ENCODE results near the gene ALMS1. TPM values are rescaled to one million over a fixed set of nuclear protein-coding genes. Genes with fewer than 3 reads are reported as not detected.
"Not testable (repeated sequence)": the region's sequence is repeated elsewhere in the genome, so short reads cannot be mapped to it uniquely, and the experiment has no call there.

Gene ALMS1
- total and polyA plus RNA-seq, 3 donors from 2014 or later, result 73.5 to 201 (median 128) TPM

DNA sequence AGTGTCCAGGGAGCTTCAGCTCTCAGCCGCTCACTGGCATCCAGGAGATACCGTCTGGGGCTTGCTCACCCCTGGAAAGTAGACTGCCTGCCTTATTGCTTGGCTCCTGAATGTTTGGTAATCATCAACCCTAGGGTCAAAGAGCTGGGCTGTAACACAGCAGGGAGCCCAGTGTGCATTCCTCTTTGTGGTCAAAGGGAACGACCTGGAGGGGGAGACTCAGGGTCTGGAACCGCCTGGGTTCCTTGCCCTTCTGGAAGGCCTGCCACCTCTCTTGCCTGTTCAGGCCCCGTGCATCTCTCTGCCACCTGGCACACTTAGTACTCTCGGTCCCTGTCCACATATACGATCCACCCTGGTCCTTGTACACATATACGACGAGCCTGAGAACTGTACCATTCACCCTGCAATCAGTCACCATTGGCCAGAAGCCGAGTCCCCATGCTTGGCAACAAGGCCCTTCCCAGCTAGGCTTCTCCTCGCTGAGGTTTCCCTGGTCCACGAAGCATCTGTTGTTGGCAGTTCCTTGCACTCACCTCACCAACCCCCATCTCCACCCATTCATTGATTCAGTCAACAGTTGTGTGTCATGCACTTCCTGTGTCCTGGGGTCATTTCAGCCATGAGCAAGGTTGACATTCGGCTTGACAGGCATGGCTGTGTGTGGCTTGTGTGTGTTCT, 256.8 kb downstream of the ALMS1 start, which contains the start of gene NAT8:
Gene NAT8 (minus strand): TSS at position 85 of the 681 bp plus-strand sequence. CDS start 794 bp downstream, outside the sequence.
- Histone ChIP-seq H3K4me1 (peaks cover 5% of the 10 kb centered on the region), H3K36me3 (ENCODE audit: low read depth, missing control alignments) (no peaks in the 10 kb centered on the region), H3K27ac (no peak within 1 kb of the TSS), H3K27me3 (no peaks in the 10 kb centered on the region), H3K4me3 (no peak within 1 kb of the TSS), H3K9me3 (no peaks in the 10 kb centered on the region)
- WGBS, 2 donors, result 65 to 71% methylated on average over 9 to 13 of the region's 13 CpGs
- intact Hi-C loops (cut with DNase I; ENCODE audit: low total_unique reads), result no loop called here
- no peak for TF ChIP-seq POLR2A (IDR thresholded peaks at IDR 0.05)
- TF ChIP-seq, protein P1, sequence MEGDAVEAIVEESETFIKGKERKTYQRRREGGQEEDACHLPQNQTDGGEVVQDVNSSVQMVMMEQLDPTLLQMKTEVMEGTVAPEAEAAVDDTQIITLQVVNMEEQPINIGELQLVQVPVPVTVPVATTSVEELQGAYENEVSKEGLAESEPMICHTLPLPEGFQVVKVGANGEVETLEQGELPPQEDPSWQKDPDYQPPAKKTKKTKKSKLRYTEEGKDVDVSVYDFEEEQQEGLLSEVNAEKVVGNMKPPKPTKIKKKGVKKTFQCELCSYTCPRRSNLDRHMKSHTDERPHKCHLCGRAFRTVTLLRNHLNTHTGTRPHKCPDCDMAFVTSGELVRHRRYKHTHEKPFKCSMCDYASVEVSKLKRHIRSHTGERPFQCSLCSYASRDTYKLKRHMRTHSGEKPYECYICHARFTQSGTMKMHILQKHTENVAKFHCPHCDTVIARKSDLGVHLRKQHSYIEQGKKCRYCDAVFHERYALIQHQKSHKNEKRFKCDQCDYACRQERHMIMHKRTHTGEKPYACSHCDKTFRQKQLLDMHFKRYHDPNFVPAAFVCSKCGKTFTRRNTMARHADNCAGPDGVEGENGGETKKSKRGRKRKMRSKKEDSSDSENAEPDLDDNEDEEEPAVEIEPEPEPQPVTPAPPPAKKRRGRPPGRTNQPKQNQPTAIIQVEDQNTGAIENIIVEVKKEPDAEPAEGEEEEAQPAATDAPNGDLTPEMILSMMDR (IDR thresholded peaks at IDR 0.05), result no peak
- no peak for DNase-seq

GRCh38 chr2:73647690-73648089, 262.1 kb downstream of the ALMS1 start:
- H3K36me3 ChIP-seq (ENCODE audit: low read depth, missing control alignments); H3K27ac ChIP-seq; H3K4me1 ChIP-seq; H3K4me3 ChIP-seq; H3K9me3 ChIP-seq; intact Hi-C loops (cut with DNase I; ENCODE audit: low total_unique reads); DNase-seq; H3K27me3 ChIP-seq: not testable (repeated sequence)
- 89 to 95% methylated on average over 6 to 10 of the region's 10 CpGs for WGBS, 2 donors

GRCh38 chr2:73651591-73652230, 266.1 kb downstream of the ALMS1 start:
- H3K27me3 ChIP-seq, result no peaks in the 10 kb centered on the region

GRCh38 chr2:73652348-73652747, 266.7 kb downstream of the ALMS1 start:
- no peak overlapping the region for H3K4me3 ChIP-seq
- no peak overlapping the region for H3K27ac ChIP-seq
- no peaks in the 10 kb centered on the region for H3K27me3 ChIP-seq
- TF ChIP-seq, protein P1 (IDR thresholded peaks at IDR 0.05), result no peak
- TF ChIP-seq POLR2A (IDR thresholded peaks at IDR 0.05), result no peak
- H3K36me3 ChIP-seq (ENCODE audit: low read depth, missing control alignments), result no peaks in the 10 kb centered on the region
- H3K4me1 ChIP-seq, result no peaks in the 10 kb centered on the region
- no peaks in the 10 kb centered on the region for H3K9me3 ChIP-seq
- intact Hi-C loops (cut with DNase I; ENCODE audit: low total_unique reads), result no loop called here
- no peak for DNase-seq
- 85 to 91% methylated on average over 3 of the region's 3 CpGs for WGBS, 2 donors

More at GRCh38 chr2:73651591-73652230, 266.1 kb downstream of the ALMS1 start:
- DNase-seq, result no peak
- Histone ChIP-seq H3K36me3 (ENCODE audit: low read depth, missing control alignments) (no peaks in the 10 kb centered on the region), H3K4me3 (no peak overlapping the region), H3K27ac (no peak overlapping the region), H3K4me1 (no peaks in the 10 kb centered on the region), H3K9me3 (no peaks in the 10 kb centered on the region)
- TF ChIP-seq, protein P1 (IDR thresholded peaks at IDR 0.05), result no peak
- TF ChIP-seq POLR2A (IDR thresholded peaks at IDR 0.05), result no peak
- 65 to 68% methylated on average over 6 of the region's 6 CpGs for WGBS, 2 donors
- intact Hi-C loops (cut with DNase I; ENCODE audit: low total_unique reads), result no loop called here

DNA sequence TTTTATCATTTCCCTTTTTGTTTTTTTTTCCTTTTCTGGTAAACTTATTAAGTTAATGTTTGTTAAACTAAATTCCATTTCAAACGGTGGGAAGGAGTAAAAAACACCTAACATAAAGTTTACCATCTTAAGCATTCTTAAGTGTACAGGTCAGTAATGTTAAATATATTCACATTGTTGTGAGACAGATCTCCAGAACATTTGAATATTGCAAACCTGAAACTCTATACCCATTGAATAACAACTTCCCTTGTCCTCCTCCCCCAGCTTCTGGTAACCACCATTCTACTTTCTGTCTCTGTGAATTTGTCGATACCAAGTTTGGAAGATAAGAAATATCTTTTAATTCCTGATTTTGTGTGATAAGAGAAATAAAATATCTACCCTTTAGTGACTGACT, 268.5 kb downstream of the ALMS1 start:
- intact Hi-C loops (cut with DNase I; ENCODE audit: low total_unique reads), result no loop called here
- 62 to 64% methylated on average over 2 of the region's 2 CpGs for WGBS, 2 donors
- no peak for DNase-seq
- no peaks in the 10 kb centered on the region for H3K27me3 ChIP-seq
- no peaks in the 10 kb centered on the region for H3K36me3 ChIP-seq (ENCODE audit: low read depth, missing control alignments)
- no peak overlapping the region for H3K27ac ChIP-seq
- no peaks in the 10 kb centered on the region for H3K4me1 ChIP-seq
- TF ChIP-seq, protein P1 (IDR thresholded peaks at IDR 0.05), result no peak
- TF ChIP-seq POLR2A (IDR thresholded peaks at IDR 0.05), result no peak
- no peak overlapping the region for H3K4me3 ChIP-seq
- no peaks in the 10 kb centered on the region for H3K9me3 ChIP-seq

Other genes starting within 250 kb of the ALMS1 start
- gene NOTO, start 183.3 kb upstream of the ALMS1 start, total RNA-seq, result under 1 TPM; 0.37 to 0.63 TPM
- not detected for gene NOTO, start 183.3 kb upstream of the ALMS1 start, polyA plus RNA-seq (ENCODE audit: insufficient read depth, low read depth, low replicate concordance)
- 10 to 100 TPM; 53.0 to 58.2 TPM for gene SMYD5, start 171.6 kb upstream of the ALMS1 start, total RNA-seq
- 36.4 TPM for gene SMYD5, start 171.6 kb upstream of the ALMS1 start, polyA plus RNA-seq (ENCODE audit: insufficient read depth, low read depth, low replicate concordance)
- 10 to 100 TPM; 21.3 to 29.2 TPM for gene PRADC1, start 152.6 kb upstream of the ALMS1 start, total RNA-seq
- gene PRADC1, start 152.6 kb upstream of the ALMS1 start, polyA plus RNA-seq (ENCODE audit: insufficient read depth, low read depth, low replicate concordance), result 47.1 TPM
- gene CCT7, start 151.5 kb upstream of the ALMS1 start, total RNA-seq, result 100 to 1,000 TPM; 237 to 262 TPM
- gene CCT7, start 151.5 kb upstream of the ALMS1 start, polyA plus RNA-seq (ENCODE audit: insufficient read depth, low read depth, low replicate concordance), result 459 TPM
- gene FBXO41, start 101.4 kb upstream of the ALMS1 start, total RNA-seq, result 10 to 100 TPM; 11.1 to 12.4 TPM
- gene FBXO41, start 101.4 kb upstream of the ALMS1 start, polyA plus RNA-seq (ENCODE audit: insufficient read depth, low read depth, low replicate concordance), result 4.9 TPM
- 10 to 100 TPM; 12.5 to 14.9 TPM for gene EGR4, start 92.3 kb upstream of the ALMS1 start, total RNA-seq
- gene EGR4, start 92.3 kb upstream of the ALMS1 start, polyA plus RNA-seq (ENCODE audit: insufficient read depth, low read depth, low replicate concordance), result 4.6 TPM